Hepatocyte (in vitro differentiated cells): Measurements from ENCODE around the gene C6orf132. TPM values are rescaled to one million over a fixed set of nuclear protein-coding genes. Genes with fewer than 3 reads are reported as not detected.
"Not testable (repeated sequence)": the region's sequence is repeated elsewhere in the genome, so short reads cannot be mapped to it uniquely, and the experiment has no call there.

Experiments
- DNase-seq: peaks from one replicate; pipeline ENCODE4 v3.0.0-alpha.2; 2016; ENCODE audit warnings: low spot score
- H2AFZ ChIP-seq: fragments of 200-600 bp; sonication (generic); 2 replicates; pipeline ENCODE4 v1.6.0; 2016; ENCODE audit warnings: antibody characterized with exemption, mild to moderate bottlenecking
- H3K27ac ChIP-seq: fragments of 200-600 bp; sonication (generic); 2 replicates; pipeline ENCODE4 v1.5.1; 2016; ENCODE audit warnings: mild to moderate bottlenecking
- H3K27me3 ChIP-seq: fragments of 200-600 bp; sonication (generic); 2 replicates; pipeline ENCODE4 v1.6.1; 2016
- H3K36me3 ChIP-seq: fragments of 200-600 bp; sonication (generic); replicated peaks from 2 replicates; pipeline ENCODE4 v1.5.1; 2016; ENCODE audit warnings: low read depth; ENCODE audit not compliant: insufficient read depth
- H3K4me1 ChIP-seq: fragments of 200-600 bp; sonication (generic); 2 replicates; pipeline ENCODE4 v1.5.1; 2016; ENCODE audit warnings: mild to moderate bottlenecking, moderate library complexity; ENCODE audit not compliant: insufficient read depth
- H3K4me2 ChIP-seq: fragments of 200-600 bp; sonication (generic); 2 replicates; pipeline ENCODE4 v1.6.0; 2016
- H3K4me3 ChIP-seq: fragments of 200-600 bp; sonication (generic); 2 replicates; pipeline ENCODE4 v1.5.1; 2016; ENCODE audit warnings: mild to moderate bottlenecking
- H3K79me2 ChIP-seq: fragments of 200-600 bp; sonication (generic); 2 replicates; pipeline ENCODE4 v1.6.0; 2017; ENCODE audit warnings: mild to moderate bottlenecking
- H3K9me2 ChIP-seq: fragments of 200-600 bp; sonication (generic); replicated peaks from 2 replicates; pipeline ENCODE4 v1.6.0; 2017; ENCODE audit warnings: mild to moderate bottlenecking; ENCODE audit not compliant: insufficient read depth
- H3K9me3 ChIP-seq: fragments of 200-600 bp; sonication (generic); 2 replicates; pipeline ENCODE4 v1.5.1; 2016; ENCODE audit warnings: low read depth, mild to moderate bottlenecking
- H4K20me1 ChIP-seq: fragments of 200-600 bp; sonication (generic); 2 replicates; pipeline ENCODE4 v1.6.0; 2016; ENCODE audit warnings: mild to moderate bottlenecking; ENCODE audit not compliant: insufficient read depth, poor library complexity, severe bottlenecking
- EZH2 ChIP-seq: fragments of 200-600 bp; sonication (generic); IDR thresholded peaks from 2 replicates; pipeline ENCODE4 v1.6.1; 2016; ENCODE audit warnings: antibody characterized with exemption, mild to moderate bottlenecking, borderline replicate concordance
- EZH2phosphoT487 ChIP-seq: fragments of 200-600 bp; sonication (generic); IDR thresholded peaks from one replicate; pipeline ENCODE4 v1.6.1; 2018; ENCODE audit warnings: antibody characterized with exemption, mild to moderate bottlenecking, low read depth, moderate library complexity; ENCODE audit not compliant: unreplicated experiment, severe bottlenecking
- WGBS: methylation state at CpG from one replicate; pipeline ENCODE4 v1.1.6; 2016; ENCODE audit warnings: low lambda C conversion rate; ENCODE audit errors: missing lambda C conversion rate; 5-methylcytosine and 5-hydroxymethylcytosine counted together
- polyA plus RNA-seq: library from polyadenylated mRNA; unstranded; fragments of >200 nt; fragmentation: Nextera tagmentation; extraction: Ambion mirVana; gene quantifications from 2 replicates; pipeline ENCODE4 v1.2.1, GENCODE V29; 2016
- total RNA-seq: library from RNA; depleted of rRNA; stranded (reverse); fragments of >200 nt; gene quantifications from 2 replicates; pipeline ENCODE4 v1.2.3, GENCODE V29; 2014
- TF ChIP-seq, protein P1 (sequence below): fragments of 200-600 bp; sonication (generic); IDR thresholded peaks from 2 replicates; pipeline ENCODE4 v1.5.1; 2016; ENCODE audit warnings: antibody characterized with exemption, mild to moderate bottlenecking; ENCODE audit not compliant: poor library complexity

The C6orf132 gene
- total and polyA plus RNA-seq, 2 experiments from 2014 or later, result 10.5 to 12.5 TPM

DNA sequence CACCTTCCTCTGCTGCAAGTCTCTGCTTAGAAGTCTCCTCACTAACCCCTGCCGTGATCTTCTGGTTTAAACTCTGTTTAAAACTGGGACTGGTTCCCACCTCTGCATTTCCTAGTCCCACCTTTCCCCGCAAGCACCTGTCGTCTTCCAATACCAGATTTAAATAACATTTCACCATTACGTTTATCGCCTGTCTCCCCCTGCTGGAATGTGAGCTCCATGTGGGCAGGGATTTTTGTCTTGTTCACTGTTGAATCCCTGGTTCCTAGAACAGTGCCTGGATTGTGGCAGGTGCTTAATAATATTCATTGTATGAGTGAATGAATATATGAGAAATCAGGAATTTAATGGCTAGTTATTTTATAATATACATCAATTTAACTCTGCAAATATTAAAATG, 33.4 kb upstream of the C6orf132 start:
- H3K9me3 ChIP-seq, result no peaks in the 10 kb centered on the region
- H3K4me3 ChIP-seq, result no peak overlapping the region
- H2AFZ ChIP-seq, result no peak overlapping the region
- no peak overlapping the region for H3K27ac ChIP-seq
- H3K4me2 ChIP-seq, result no peak overlapping the region
- H3K27me3 ChIP-seq, result no peaks in the 10 kb centered on the region
- TF ChIP-seq, protein P1, sequence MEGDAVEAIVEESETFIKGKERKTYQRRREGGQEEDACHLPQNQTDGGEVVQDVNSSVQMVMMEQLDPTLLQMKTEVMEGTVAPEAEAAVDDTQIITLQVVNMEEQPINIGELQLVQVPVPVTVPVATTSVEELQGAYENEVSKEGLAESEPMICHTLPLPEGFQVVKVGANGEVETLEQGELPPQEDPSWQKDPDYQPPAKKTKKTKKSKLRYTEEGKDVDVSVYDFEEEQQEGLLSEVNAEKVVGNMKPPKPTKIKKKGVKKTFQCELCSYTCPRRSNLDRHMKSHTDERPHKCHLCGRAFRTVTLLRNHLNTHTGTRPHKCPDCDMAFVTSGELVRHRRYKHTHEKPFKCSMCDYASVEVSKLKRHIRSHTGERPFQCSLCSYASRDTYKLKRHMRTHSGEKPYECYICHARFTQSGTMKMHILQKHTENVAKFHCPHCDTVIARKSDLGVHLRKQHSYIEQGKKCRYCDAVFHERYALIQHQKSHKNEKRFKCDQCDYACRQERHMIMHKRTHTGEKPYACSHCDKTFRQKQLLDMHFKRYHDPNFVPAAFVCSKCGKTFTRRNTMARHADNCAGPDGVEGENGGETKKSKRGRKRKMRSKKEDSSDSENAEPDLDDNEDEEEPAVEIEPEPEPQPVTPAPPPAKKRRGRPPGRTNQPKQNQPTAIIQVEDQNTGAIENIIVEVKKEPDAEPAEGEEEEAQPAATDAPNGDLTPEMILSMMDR, result peak; percentile 9
- TF ChIP-seq EZH2phosphoT487, result no peak
- 76% methylated on average over 5 of the region's 5 CpGs for WGBS
- no peaks in the 10 kb centered on the region for H3K36me3 ChIP-seq
- H3K9me2 ChIP-seq, result no peaks in the 10 kb centered on the region
- H4K20me1 ChIP-seq, result no peaks in the 10 kb centered on the region
- no peak for DNase-seq
- H3K79me2 ChIP-seq, result no peaks in the 10 kb centered on the region
- H3K4me1 ChIP-seq, result no peaks in the 10 kb centered on the region

DNA sequence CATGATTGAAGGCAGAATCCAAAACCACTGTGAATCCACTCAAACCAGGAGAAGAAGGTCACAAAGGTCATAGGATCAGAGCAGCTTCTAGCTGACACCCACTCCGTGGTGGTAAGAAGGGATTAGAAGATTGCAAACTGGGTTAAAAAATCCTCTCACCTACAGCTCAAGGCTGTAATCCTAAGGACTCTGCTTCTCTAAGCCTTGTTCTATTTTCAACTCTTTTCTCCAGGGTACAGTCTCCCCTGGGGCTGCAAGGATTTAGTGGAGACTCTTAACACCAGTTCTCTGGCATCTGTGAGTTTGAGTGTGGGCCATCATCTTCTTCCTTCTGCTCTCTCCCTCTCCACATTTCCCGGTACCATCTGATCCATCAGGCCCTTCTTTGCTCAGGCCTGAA, 30.7 kb upstream of the C6orf132 start, which contains the start of gene GUCA1A:
Gene GUCA1A, plus strand, starts transcription at position 264 of the 400 bp plus-strand sequence. CDS start 250 bp downstream, outside the sequence.
- Histone ChIP-seq H3K27ac (no peak within 1 kb of the TSS), H3K27me3 (no peaks in the 10 kb centered on the region), H2AFZ (no peak within 1 kb of the TSS), H3K4me1 (no peaks in the 10 kb centered on the region), H4K20me1 (no peaks in the 10 kb centered on the region), H3K36me3 (no peaks in the 10 kb centered on the region), H3K79me2 (no peaks in the 10 kb centered on the region), H3K4me2 (no peak within 1 kb of the TSS), H3K9me3 (no peaks in the 10 kb centered on the region), H3K9me2 (no peaks in the 10 kb centered on the region), H3K4me3 (no peak within 1 kb of the TSS)
- no peak for DNase-seq
- WGBS, result 58% methylated on average over 2 of the region's 2 CpGs
- TF ChIP-seq, protein P1, result no peak
- TF ChIP-seq EZH2, result no peak
- TF ChIP-seq EZH2phosphoT487, result no peak

DNA sequence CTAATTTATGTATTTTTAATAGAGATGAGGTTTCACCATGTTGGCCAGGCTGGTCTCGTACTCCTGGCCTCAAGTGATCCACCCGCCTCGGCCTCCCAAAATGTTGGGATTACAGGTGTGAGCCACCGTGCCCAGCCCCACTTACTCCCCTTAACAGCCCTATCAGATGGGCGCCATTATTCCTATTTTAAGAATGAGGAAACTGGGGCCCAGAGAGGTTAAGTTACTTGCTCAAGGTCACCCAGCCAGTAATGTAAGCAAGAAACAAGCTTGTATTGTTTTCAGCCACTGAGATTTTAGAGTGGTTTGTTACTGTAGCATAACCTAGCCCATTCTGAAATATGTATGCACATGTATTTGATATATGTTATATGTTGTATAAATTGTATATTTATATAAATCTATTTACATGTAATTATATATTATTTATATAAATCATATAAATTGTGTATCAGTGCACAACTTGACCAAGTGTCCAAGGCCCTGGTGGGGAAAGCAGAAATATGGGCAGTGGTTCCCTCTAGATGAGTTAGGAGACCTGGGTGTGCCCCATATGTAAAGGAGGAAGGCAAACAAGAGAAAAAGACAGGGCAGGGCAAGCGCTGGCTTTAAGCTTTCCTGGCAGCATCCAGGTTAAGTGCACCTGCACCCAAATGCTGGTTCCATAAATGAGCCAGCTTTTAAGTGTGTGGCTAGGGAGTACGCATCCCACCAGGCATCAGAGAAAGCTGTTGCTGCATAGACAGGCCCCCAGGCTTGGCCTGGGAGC, 29.6 kb upstream of the C6orf132 start:
- TF ChIP-seq EZH2 (no peak), EZH2phosphoT487 (no peak)
- TF ChIP-seq, protein P1, result no peak
- Histone ChIP-seq H3K9me2 (no peaks in the 10 kb centered on the region), H3K79me2 (no peaks in the 10 kb centered on the region), H2AFZ (no peak overlapping the region), H3K4me1 (no peaks in the 10 kb centered on the region), H3K4me2 (no peak overlapping the region), H3K27ac (no peak overlapping the region), H3K36me3 (no peaks in the 10 kb centered on the region), H3K27me3 (no peaks in the 10 kb centered on the region), H4K20me1 (no peaks in the 10 kb centered on the region), H3K4me3 (no peak overlapping the region), H3K9me3 (no peaks in the 10 kb centered on the region)
- WGBS, result 97% methylated on average over 7 of the region's 7 CpGs
- DNase-seq, result no peak

DNA sequence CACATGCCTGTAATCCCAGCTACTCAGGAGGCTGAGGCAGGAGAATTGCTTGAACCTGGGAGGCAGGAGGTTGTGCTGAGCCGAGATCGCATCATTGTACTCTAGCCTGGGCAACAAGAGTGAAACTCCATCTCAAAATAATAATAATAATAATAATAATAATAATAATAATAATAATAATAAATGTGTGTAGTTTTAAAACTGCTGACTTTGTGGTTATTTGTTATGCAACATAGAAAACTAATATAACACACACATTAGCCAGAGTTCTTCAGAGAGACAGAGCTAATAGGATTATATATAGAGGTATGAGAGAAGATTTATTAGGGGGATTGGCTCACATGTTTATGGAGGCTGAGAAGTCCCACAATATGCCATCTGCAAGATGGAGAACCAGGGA, 27.4 kb upstream of the C6orf132 start:
- not testable (repeated sequence) for H3K4me3 ChIP-seq, H3K9me3 ChIP-seq, H3K36me3 ChIP-seq, H3K9me2 ChIP-seq, H3K79me2 ChIP-seq, H2AFZ ChIP-seq, DNase-seq, H3K27me3 ChIP-seq, H3K4me2 ChIP-seq, H3K27ac ChIP-seq, H3K4me1 ChIP-seq, H4K20me1 ChIP-seq
- WGBS, result 46% methylated on average over 2 of the region's 2 CpGs
